ENCODE data around the gene EHMT1.
A peak's percentile ranks its signal among the peaks of the same experiment; 100 is the strongest.

EHMT1 gene

GRCh38 chr9:137618105-137619067 lies at the start of gene EHMT1:
Gene EHMT1 (plus strand): TSS chr9:137619005. CDS start chr9:137619029, 24 bp downstream.
- DNase-seq: peak; percentile 93

DNA sequence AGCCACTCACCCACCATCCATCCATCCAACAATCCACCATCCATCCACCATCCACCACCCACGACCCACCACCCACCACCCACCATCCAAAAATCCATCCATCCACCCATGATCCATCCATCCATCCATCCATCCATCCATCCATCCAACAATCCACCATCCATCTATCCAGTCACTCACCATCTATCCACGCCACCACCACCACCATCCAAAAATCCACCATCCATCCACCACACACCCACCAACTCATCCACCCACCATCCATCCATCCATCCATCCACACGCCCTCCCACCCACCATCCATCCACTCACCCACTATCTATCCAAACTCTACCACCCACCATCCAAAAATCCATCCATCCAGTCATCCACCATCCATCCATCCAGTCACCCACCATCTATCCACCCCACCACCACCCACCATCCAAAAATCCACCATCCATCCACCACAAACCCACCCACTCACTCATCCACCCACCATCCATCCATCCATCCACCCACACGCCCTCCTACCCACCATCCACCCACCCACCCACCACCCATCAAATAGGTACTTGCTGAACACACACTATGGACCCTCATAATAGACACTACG lies 49.1 kb upstream of the EHMT1 start:
- no peak for DNase-seq

DNA sequence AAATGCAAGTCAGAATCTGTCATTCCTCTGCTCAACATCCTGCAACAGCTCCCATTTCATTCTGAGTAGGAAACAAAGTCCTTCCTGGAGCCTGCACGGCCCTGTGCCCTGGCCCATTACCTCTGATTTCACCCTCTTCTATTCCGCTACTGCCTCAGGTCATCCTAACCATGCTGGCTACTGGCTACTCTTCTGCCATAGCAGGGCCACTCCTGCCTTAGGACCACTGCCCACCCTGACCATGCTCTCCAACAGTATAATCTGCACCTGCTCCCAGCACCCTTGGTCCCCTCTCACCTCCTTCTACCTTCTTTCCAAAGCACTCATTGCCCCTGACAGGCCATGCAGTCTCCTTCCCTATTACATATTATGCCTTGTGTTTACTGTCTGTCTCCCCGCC lies 48.2 kb upstream of the EHMT1 start:
- no peak for DNase-seq

GRCh38 chr9:137574192-137574591 lies 44.6 kb upstream of the EHMT1 start:
- DNase-seq: no peak

DNA sequence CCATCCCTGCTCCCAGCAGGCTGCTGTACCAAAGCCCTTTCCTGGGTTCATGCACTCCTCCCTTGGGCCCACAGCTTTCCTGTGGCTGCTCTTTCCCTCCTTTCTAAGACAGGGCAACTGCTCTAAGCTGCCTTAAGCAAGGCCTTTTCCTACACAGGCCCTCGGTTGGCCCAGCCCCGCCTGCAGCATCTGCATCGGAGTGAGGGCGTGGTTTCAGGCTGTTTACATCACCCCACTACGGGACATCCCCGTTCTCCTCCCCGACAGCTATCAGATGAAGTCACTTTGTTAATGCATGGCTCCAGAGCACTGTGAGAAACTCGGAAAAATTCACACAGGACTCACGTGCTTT lies 43.5 kb upstream of the EHMT1 start:
- DNase-seq: peak; percentile 36

- DNase-seq: no peak
Observed at GRCh38 chr9:137575716-137576411, 42.9 kb upstream of the EHMT1 start.

DNA sequence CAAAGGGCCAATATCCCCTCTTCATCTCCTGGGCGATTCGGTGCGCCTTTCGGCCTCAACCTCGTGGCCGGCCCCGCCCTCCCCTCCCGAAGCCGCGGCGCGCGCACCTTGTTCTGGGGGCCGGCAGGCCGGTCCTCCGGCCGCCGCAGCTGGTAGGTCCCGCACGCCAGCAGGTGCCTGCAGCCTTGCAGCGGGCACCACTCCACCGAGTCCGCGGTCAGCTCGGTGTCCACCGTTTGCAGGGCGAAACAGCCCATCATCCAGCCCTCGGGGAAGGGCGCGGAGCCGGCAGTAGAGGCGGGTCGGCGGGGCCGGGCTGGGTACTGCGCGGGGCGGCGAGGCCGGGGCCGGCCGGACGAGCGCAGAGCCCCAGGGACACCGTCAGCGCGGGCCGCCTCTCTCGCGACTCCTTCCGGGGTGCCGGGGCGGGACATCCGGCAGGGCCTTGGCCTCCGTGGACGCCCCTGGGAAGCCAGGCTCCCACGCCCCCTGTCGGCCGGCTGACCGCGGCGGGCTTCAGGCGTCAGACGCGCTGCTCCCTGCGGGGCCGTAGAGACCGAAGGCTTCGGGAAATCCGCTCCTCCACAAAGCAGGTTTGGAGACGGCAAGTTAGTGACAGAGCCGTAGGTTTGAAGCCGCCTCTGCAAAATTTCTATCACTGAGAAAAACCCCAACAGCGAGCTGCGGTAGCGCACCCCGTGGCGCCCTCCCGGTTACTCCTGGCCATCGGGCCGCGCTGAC lies 40.1 kb upstream of the EHMT1 start, which contains the start of gene DPH7:
Gene DPH7 (minus strand): TSS at position 408 of the 741 bp plus-strand sequence. CDS start 148 bp downstream, at position 260.
- peak; percentile 97 for DNase-seq

DNA sequence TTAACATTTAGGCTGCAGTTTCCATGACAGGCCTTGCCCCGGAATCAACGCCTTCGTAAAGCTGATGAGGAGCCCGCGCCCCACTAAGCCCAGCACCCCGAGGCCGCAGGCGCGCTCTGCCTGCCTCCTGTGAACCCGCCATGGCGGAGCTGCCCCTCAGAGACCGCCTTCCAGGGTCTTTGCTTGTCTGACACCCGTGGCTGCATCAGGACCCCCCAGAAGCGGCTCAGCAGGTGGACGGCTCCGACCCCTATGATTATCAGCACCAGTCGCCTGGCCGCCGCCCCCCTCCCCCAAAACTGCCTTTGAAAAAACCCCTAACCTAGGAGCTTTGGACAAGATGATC lies 39.6 kb upstream of the EHMT1 start:
- DNase-seq: no peak

GRCh38 chr9:137580209-137580953 lies 38.4 kb upstream of the EHMT1 start:
- no peak for DNase-seq

- no peak for DNase-seq
Observed at GRCh38 chr9:137580954-137581322, 37.9 kb upstream of the EHMT1 start.

GRCh38 chr9:137581361-137582285 lies 37.2 kb upstream of the EHMT1 start:
- DNase-seq: no peak

GRCh38 chr9:137582286-137582860 lies 36.4 kb upstream of the EHMT1 start:
- DNase-seq: no peak

DNA sequence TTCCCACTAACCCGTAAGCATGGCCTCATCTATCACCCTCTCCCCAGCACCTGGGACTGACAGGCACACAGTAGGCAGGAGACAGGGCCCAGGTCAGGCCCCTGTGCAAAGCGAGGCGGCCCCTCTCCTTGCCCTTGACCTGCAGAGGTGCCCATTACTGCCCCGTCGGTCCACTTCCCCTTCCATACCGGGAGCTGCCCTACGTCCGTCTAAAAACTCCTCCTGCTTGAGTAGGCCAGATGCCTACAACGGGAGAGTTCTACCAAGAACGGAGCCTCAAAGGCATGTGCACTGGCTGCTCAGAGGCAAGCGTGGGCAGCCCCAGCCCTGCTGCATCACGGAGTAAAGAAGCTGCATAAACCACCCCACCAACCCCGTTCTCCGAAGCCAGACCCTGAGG lies 35.5 kb upstream of the EHMT1 start:
- no peak for DNase-seq

GRCh38 chr9:137583957-137584356 lies 34.8 kb upstream of the EHMT1 start:
- DNase-seq: no peak

GRCh38 chr9:137586854-137587253 lies 32.0 kb upstream of the EHMT1 start:
- no peak for DNase-seq

GRCh38 chr9:137588311-137588710 lies 30.5 kb upstream of the EHMT1 start:
- DNase-seq: no peak

- DNase-seq: no peak
Observed at GRCh38 chr9:137588891-137589290, 29.9 kb upstream of the EHMT1 start.

DNA sequence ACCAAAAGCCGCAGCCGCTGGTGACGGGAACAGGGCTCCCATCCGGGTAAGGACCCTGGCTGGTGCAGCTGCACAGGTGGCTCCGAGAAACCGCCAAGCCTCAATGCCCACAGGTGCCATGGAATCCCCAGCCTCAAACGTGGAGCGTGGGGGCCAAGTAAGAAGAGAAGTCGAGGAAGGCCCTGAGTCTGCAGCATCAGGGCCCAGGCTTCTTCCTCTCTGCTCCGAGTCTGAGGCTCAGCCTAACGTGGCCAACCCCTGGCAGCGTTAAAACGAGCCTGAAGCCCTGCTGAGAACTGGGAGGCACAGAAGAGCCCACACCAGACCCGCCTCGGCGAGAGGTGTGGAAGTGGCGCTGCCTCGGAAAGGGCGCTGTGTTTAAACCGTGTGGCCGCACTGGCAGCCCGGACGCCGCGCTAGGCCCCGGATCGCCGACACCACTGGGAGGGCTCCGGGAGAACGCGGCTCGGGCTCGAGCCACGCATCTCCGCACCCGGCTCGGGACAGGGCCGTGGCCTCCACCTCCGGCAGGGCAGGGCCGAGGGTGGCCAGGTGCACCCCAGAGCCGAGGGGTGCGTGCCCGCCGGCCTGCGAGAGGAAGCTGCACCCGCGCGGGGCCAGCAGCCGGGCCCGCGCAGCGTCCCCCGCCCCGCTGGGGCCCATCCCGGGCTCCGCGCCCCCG lies 29.2 kb upstream of the EHMT1 start:
- no peak for DNase-seq

DNA sequence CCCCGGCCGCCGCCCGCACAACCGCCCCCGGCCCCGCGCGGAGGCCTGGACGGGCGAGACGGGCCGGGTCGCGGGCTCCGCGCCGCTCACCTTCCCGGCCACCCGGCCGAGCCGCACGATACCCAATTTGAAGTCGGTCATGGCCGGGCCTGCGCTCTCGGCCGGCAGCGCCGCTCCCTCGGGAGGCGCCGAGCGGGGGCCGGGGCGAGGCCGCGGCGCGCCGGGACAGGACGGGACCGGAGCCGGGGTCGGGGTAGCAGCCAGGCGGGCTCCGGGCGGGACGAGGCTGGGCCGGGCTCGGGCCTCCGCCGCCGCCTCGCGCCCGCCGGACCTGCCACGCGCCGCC lies 28.7 kb upstream of the EHMT1 start:
- DNase-seq: no peak
